ENCODE measurements around the gene STK26.

STK26 gene

GRCh38 chrX:132017431-132018185 lies 5.5 kb upstream of the STK26 start:
- CTCF ChIA-PET = interaction anchor here (1.5 kb wide), 1 partner anchor 202 kb away, joined by 6 read pairs; the partner anchor contains the start of gene RAP2C
- no peak for DNase-seq (ENCODE audit: low read depth, low spot score)
- no peak overlapping the region for H3K4me3 ChIP-seq (ENCODE audit: low read depth, low read length)
- POLR2A ChIA-PET = no interaction called here
- no peak for TF ChIP-seq CTCF (IDR thresholded peaks at IDR 0.05; ENCODE audit: insufficient read depth, low read length, missing control alignments)

- peak; percentile 2 for TF ChIP-seq CTCF (IDR thresholded peaks at IDR 0.05; ENCODE audit: insufficient read depth, low read length, missing control alignments)
- DNase-seq (ENCODE audit: low read depth, low spot score) = no peak
- POLR2A ChIA-PET = no interaction called here
- CTCF ChIA-PET = interaction anchor here (2.2 kb wide), 1 partner anchor 48 kb away, joined by 6 read pairs; no protein-coding TSS in a partner anchor
- H3K4me3 ChIP-seq (ENCODE audit: low read depth, low read length) = peak overlapping the region; percentile 64
Observed at GRCh38 chrX:132022198-132022966, 720 bp upstream of the STK26 start.

GRCh38 chrX:132023896-132024386 lies 839 bp downstream of the STK26 start:
- no peak for TF ChIP-seq CTCF (IDR thresholded peaks at IDR 0.05; ENCODE audit: insufficient read depth, low read length, missing control alignments)
- no peak for DNase-seq (ENCODE audit: low read depth, low spot score)
- H3K4me3 ChIP-seq (ENCODE audit: low read depth, low read length) = peak overlapping the region; percentile 64
- POLR2A ChIA-PET = no interaction called here
- CTCF ChIA-PET = interaction anchor here (2.2 kb wide), 1 partner anchor 47 kb away, joined by 6 read pairs; no protein-coding TSS in a partner anchor

GRCh38 chrX:132025041-132025440 lies 1.9 kb downstream of the STK26 start:
- ChIA-PET CTCF (no interaction called here), POLR2A (no interaction called here)
- DNase-seq (ENCODE audit: low read depth, low spot score) = no peak
- TF ChIP-seq CTCF (IDR thresholded peaks at IDR 0.05; ENCODE audit: insufficient read depth, low read length, missing control alignments) = no peak
- H3K4me3 ChIP-seq (ENCODE audit: low read depth, low read length) = no peak overlapping the region

- no peak overlapping the region for H3K4me3 ChIP-seq (ENCODE audit: low read depth, low read length)
- no peak for DNase-seq (ENCODE audit: low read depth, low spot score)
- POLR2A ChIA-PET = no interaction called here
- TF ChIP-seq CTCF (IDR thresholded peaks at IDR 0.05; ENCODE audit: insufficient read depth, low read length, missing control alignments) = no peak
- CTCF ChIA-PET = interaction anchor here (0.9 kb wide), 1 partner anchor 62 kb away, joined by 3 read pairs; no protein-coding TSS in a partner anchor
Observed at GRCh38 chrX:132030264-132030663, 7.2 kb downstream of the STK26 start.

GRCh38 chrX:132031867-132032266 lies 8.8 kb downstream of the STK26 start:
- CTCF ChIA-PET = no interaction called here
- TF ChIP-seq CTCF (IDR thresholded peaks at IDR 0.05; ENCODE audit: insufficient read depth, low read length, missing control alignments) = no peak
- H3K4me3 ChIP-seq (ENCODE audit: low read depth, low read length) = no peak overlapping the region
- no peak for DNase-seq (ENCODE audit: low read depth, low spot score)
- POLR2A ChIA-PET = no interaction called here

Measured in AG04449 (cell line).